H1 (cell line): ENCODE data around the gene TRNP1. TPM values are rescaled to one million over a fixed set of nuclear protein-coding genes. Genes with fewer than 3 reads are reported as not detected.

Experiments used
- CTCF ChIA-PET: fragments of 300-600 bp; sonication (Branson Sonifier 250); formaldehyde crosslinking; loops from one replicate; lab custom pipeline; 2021; ENCODE audit not compliant: partially characterized antibody; lab: Charles Lee
- POLR2A ChIA-PET: fragments of 300-600 bp; sonication (Branson Sonifier 250); formaldehyde crosslinking; loops from one replicate; lab custom pipeline; 2021; ENCODE audit warnings: inconsistent platforms; ENCODE audit not compliant: partially characterized antibody; lab: Charles Lee
- DNase-seq, 2 experiments: peaks; one replicate each; pipeline versions ENCODE4 v3.0.0 to v3.0.0-alpha.2; 2010 to 2022; ENCODE audit warnings: low spot score in 2 of 2, low read depth in 1 of 2, mixed read lengths in 1 of 2
- FAIRE-seq: peaks from 2 replicates; lab custom pipeline; 2011; peaks lifted over from hg19 to GRCh38; lab: Jason Lieb, UNC
- H2AFZ ChIP-seq: 2 replicates; pipeline ENCODE4 v1.8.1; 2012; ENCODE audit warnings: low read length, inconsistent platforms
- H2AK5ac ChIP-seq: 2 replicates; pipeline ENCODE4 v1.6.1; 2013; ENCODE audit warnings: low read depth, low read length
- H2BK120ac ChIP-seq: replicated peaks from 2 replicates; pipeline ENCODE3; 2013; ENCODE audit warnings: low read depth, low read length, inconsistent platforms
- H2BK12ac ChIP-seq: 2 replicates; pipeline ENCODE4 v1.6.1; 2013; ENCODE audit warnings: low read depth, low read length
- H2BK15ac ChIP-seq: 2 replicates; pipeline ENCODE4 v1.6.1; 2013; ENCODE audit warnings: low read length
- H2BK20ac ChIP-seq: 2 replicates; pipeline ENCODE4 v1.6.1; 2013; ENCODE audit warnings: low read length
- H2BK5ac ChIP-seq: 2 replicates; pipeline ENCODE4 v1.6.1; 2013; ENCODE audit warnings: low read depth, low read length
- H3K14ac ChIP-seq: 2 replicates; pipeline ENCODE4 v1.6.1; 2013; ENCODE audit warnings: inconsistent platforms; ENCODE audit not compliant: insufficient read length
- H3K18ac ChIP-seq: 2 replicates; pipeline ENCODE4 v1.6.1; 2013; ENCODE audit warnings: low read length; ENCODE audit errors: extremely low read depth
- H3K23ac ChIP-seq: 2 replicates; pipeline ENCODE4 v1.6.1; 2013; ENCODE audit warnings: inconsistent platforms; ENCODE audit not compliant: insufficient read length
- H3K23me2 ChIP-seq: 2 replicates; pipeline ENCODE4 v1.6.1; 2013; ENCODE audit warnings: low read depth, low read length
- H3K27ac ChIP-seq: 2 replicates; pipeline ENCODE4 v1.6.1; 2011; ENCODE audit warnings: low read depth, low read length, inconsistent platforms
- H3K27me3 ChIP-seq, 4 experiments: replicated peaks in 1 of 4; 1 replicate in 1 of 4; 2 replicates in 3 of 4; pipeline versions ENCODE4 v1.6.1 to v1.8.1; 2011 to 2013; ENCODE audit warnings: low read length in 3 of 4, mild to moderate bottlenecking in 3 of 4, inconsistent platforms in 2 of 4, mixed read lengths in 2 of 4, moderate library complexity in 1 of 4; ENCODE audit not compliant: control insufficient read depth in 3 of 4, insufficient read depth in 3 of 4; ENCODE audit errors: extremely low read depth in 1 of 4
- H3K36me3 ChIP-seq, 4 experiments: 2 replicates each; pipeline versions ENCODE4 v1.6.1 to v1.8.1; 2011 to 2013; ENCODE audit warnings: mild to moderate bottlenecking in 4 of 4, low read length in 3 of 4, moderate library complexity in 2 of 4, control low read depth in 1 of 4, inconsistent platforms in 1 of 4; ENCODE audit not compliant: insufficient read depth in 4 of 4, control insufficient read depth in 2 of 4
- H3K4ac ChIP-seq: replicated peaks from 2 replicates; pipeline ENCODE3; 2013; ENCODE audit warnings: low read length, low read depth, mixed read lengths, inconsistent platforms; ENCODE audit not compliant: insufficient read length
- H3K4me1 ChIP-seq, 4 experiments: replicated peaks in 1 of 4; 1 replicate in 1 of 4; 2 replicates in 3 of 4; pipeline versions ENCODE4 v1.6.1 to v1.8.1; 2011 to 2013; ENCODE audit warnings: low read length in 3 of 4, inconsistent platforms in 2 of 4, mixed read lengths in 1 of 4; ENCODE audit not compliant: insufficient read depth in 4 of 4, control insufficient read depth in 3 of 4
- H3K4me2 ChIP-seq, 2 experiments: 2 replicates each; pipeline versions ENCODE4 v1.6.1 to v1.8.1; 2011 to 2013; ENCODE audit warnings: low read depth in 2 of 2, low read length in 2 of 2, control low read depth in 1 of 2, inconsistent platforms in 1 of 2, mild to moderate bottlenecking in 1 of 2; ENCODE audit not compliant: insufficient read depth in 1 of 2
- H3K4me3 ChIP-seq, 4 experiments: fragments of 200-600, 300-600 bp in 1 of 4; sonication (generic), shearing (Covaris generic), sonication (Bioruptor Twin) in 1 of 4; 2 replicates each; pipeline versions ENCODE4 v1.5.1 to v1.8.1; 2011 to 2016; ENCODE audit warnings: low read length in 4 of 4, low read depth in 3 of 4, control low read depth in 2 of 4, inconsistent platforms in 2 of 4, mild to moderate bottlenecking in 2 of 4, mixed read lengths in 1 of 4, moderate library complexity in 1 of 4; ENCODE audit not compliant: insufficient read depth in 2 of 4; ENCODE audit errors: extremely low read depth in 1 of 4
- H3K56ac ChIP-seq: replicated peaks from 2 replicates; pipeline ENCODE3; 2013; ENCODE audit warnings: low read depth, mild to moderate bottlenecking, mixed read lengths, low read length, inconsistent platforms; ENCODE audit not compliant: insufficient read length
- H3K79me1 ChIP-seq: 2 replicates; pipeline ENCODE4 v1.6.1; 2013; ENCODE audit warnings: low read depth, low read length, control low read depth
- H3K79me2 ChIP-seq, 2 experiments: 2 replicates each; pipeline versions ENCODE4 v1.6.1 to v1.8.1; 2012 to 2013; ENCODE audit warnings: low read length in 2 of 2, mild to moderate bottlenecking in 2 of 2, inconsistent platforms in 1 of 2; ENCODE audit not compliant: insufficient read depth in 2 of 2, control insufficient read depth in 1 of 2
- H3K9ac ChIP-seq, 4 experiments: replicated peaks in 1 of 4; 1 replicate in 1 of 4; 2 replicates in 3 of 4; pipeline versions ENCODE4 v1.6.1 to v1.8.1; 2011 to 2013; ENCODE audit warnings: low read depth in 3 of 4, low read length in 3 of 4, control low read depth in 2 of 4, mild to moderate bottlenecking in 2 of 4, moderate library complexity in 2 of 4, inconsistent platforms in 1 of 4; ENCODE audit errors: extremely low read depth in 1 of 4
- H3K9me3 ChIP-seq, 2 experiments: 2 replicates each; pipeline versions ENCODE4 v1.6.1 to v1.8.1; 2012 to 2013; ENCODE audit warnings: mild to moderate bottlenecking in 2 of 2, moderate library complexity in 2 of 2, control low read depth in 1 of 2, inconsistent platforms in 1 of 2, low read depth in 1 of 2, low read length in 1 of 2, mixed read lengths in 1 of 2; ENCODE audit not compliant: insufficient read depth in 2 of 2
- H4K20me1 ChIP-seq, 2 experiments: replicated peaks in 1 of 2; 2 replicates each; pipeline versions ENCODE3 to v1.8.1; 2011 to 2013; ENCODE audit warnings: inconsistent platforms in 2 of 2, low read length in 2 of 2, mild to moderate bottlenecking in 1 of 2; ENCODE audit not compliant: insufficient read depth in 2 of 2, control insufficient read depth in 1 of 2
- H4K5ac ChIP-seq: 2 replicates; pipeline ENCODE4 v1.6.1; 2013; ENCODE audit warnings: low read length, low read depth, mixed read lengths, inconsistent platforms; ENCODE audit not compliant: insufficient read length
- H4K8ac ChIP-seq: 2 replicates; pipeline ENCODE4 v1.8.0; 2013; ENCODE audit warnings: mild to moderate bottlenecking, moderate library complexity, low read length, inconsistent platforms; ENCODE audit not compliant: insufficient read depth; ENCODE audit errors: extremely low read depth
- H4K91ac ChIP-seq: replicated peaks from 2 replicates; pipeline ENCODE3; 2013; ENCODE audit warnings: low read length, mixed read lengths, inconsistent platforms; ENCODE audit not compliant: insufficient read length
- CREB1 ChIP-seq: IDR thresholded peaks from 2 replicates; pipeline ENCODE4 v1.6.1; 2012; ENCODE audit warnings: inconsistent platforms
- CTBP2 ChIP-seq: IDR thresholded peaks from 2 replicates; pipeline ENCODE4 v1.7.0; 2011; ENCODE audit warnings: borderline replicate concordance, mild to moderate bottlenecking, moderate library complexity, mixed read lengths, low read length; ENCODE audit not compliant: insufficient read depth, insufficient read length
- JUN ChIP-seq: IDR thresholded peaks from 2 replicates; pipeline ENCODE4 v1.6.1; 2011; ENCODE audit warnings: low read depth, mild to moderate bottlenecking, improper control_type of control experiment, low read length
- KDM1A ChIP-seq: fragments of 200-600, 300-600 bp; sonication (generic); IDR thresholded peaks from 2 replicates; pipeline ENCODE4 v1.7.1; 2016; ENCODE audit warnings: mild to moderate bottlenecking, low read length, borderline replicate concordance
- NANOG ChIP-seq: IDR thresholded peaks from 2 replicates; pipeline ENCODE4 v1.6.1; 2011; ENCODE audit warnings: low read length, low read depth, mild to moderate bottlenecking, inconsistent platforms; ENCODE audit not compliant: insufficient read depth, poor library complexity, severe bottlenecking
- POLR2AphosphoS5 ChIP-seq: IDR thresholded peaks from 2 replicates; pipeline ENCODE4 v1.6.1; 2011; ENCODE audit warnings: low read depth, low read length
- RBBP5 ChIP-seq: IDR thresholded peaks from 2 replicates; pipeline ENCODE4 v1.7.1; 2012; ENCODE audit warnings: low read depth, mild to moderate bottlenecking, inconsistent platforms, low read length, moderate library complexity, borderline replicate concordance
- SIX5 ChIP-seq: IDR thresholded peaks from 2 replicates; pipeline ENCODE4 v1.6.1; 2011; ENCODE audit warnings: mild to moderate bottlenecking, low read depth, low read length
- WGBS, 2 experiments: shearing (Covaris generic) in 1 of 2; methylation state at CpG; one replicate each; pipeline versions ENCODE4 v1.1.6 to v1.1.7; 2013 to 2015; ENCODE audit warnings: low lambda C conversion rate in 2 of 2, mixed read lengths in 2 of 2, inconsistent platforms in 1 of 2, low coverage in 1 of 2, missing lambda C conversion rate in 1 of 2; ENCODE audit not compliant: insufficient replicate concordance in 2 of 2, insufficient coverage in 1 of 2, insufficient read length in 1 of 2; ENCODE audit errors: extremely low coverage in 1 of 2, missing lambda C conversion rate in 1 of 2; 5-methylcytosine and 5-hydroxymethylcytosine counted together
- polyA plus RNA-seq, 7 experiments: library from polyadenylated mRNA; depleted of rRNA in 3 of 7; stranded (reverse) in 5 of 7; unstranded in 2 of 7; fragments of >200 nt in 5 of 7; fragments of 200-250 nt in 2 of 7; gene quantifications; 1 replicate in 5 of 7; 2 replicates in 1 of 7; 4 replicates in 1 of 7; pipeline versions ENCODE4 v1.2.1 to v1.2.3, GENCODE V29; 2011 to 2013; ENCODE audit warnings: missing spikeins in 2 of 7, mixed read lengths in 2 of 7
- total RNA-seq: library from RNA; stranded (reverse); fragmentation: NEBNext Ultra II Directional; extraction: Animal tissue kit (Norgen Biotek cat#: 25700); gene quantifications from 2 replicates; pipeline ENCODE4 v1.2.1, GENCODE V29; 2021
- TF ChIP-seq, protein P1 (sequence below), 3 experiments: IDR thresholded peaks; 1 replicate in 2 of 3; 2 replicates in 1 of 3; pipeline versions ENCODE4 v1.5.1 to v1.6.1; 2011; ENCODE audit warnings: low read length in 3 of 3, mild to moderate bottlenecking in 3 of 3, inconsistent platforms in 2 of 3, low read depth in 1 of 3, moderate library complexity in 1 of 3; ENCODE audit not compliant: insufficient read depth in 1 of 3; ENCODE audit errors: control extremely low read depth in 1 of 3
- TF ChIP-seq, protein P2 (sequence below): IDR thresholded peaks from 2 replicates; pipeline ENCODE4 v1.6.1; 2011; ENCODE audit warnings: low read length, improper control_type of control experiment

Gene TRNP1
- total and polyA plus RNA-seq, 2 of the 8 experiments (the other 6 are each of a cell fraction or from before 2014, with no cell fraction given) = 51.7 to 102 TPM

DNA sequence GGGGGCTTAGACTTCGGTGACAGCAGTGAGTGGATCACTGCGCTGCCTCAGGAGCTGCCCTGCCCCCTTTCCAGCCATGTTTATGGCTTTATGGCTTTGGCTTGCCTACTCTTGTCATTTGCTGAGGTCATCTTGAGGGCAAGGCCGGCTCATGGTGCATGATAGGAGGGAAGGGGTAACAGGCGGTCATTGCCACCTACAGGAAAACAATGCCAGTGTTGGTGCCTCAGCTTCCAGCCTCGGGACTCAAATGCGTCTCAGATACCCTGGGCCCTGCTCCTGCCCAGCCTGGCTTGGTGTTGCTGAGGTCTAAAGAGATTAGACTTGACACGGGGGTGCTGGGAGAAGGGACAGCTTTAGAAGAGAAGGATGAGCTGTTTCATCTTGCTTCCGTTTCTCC, 47.8 kb upstream of the TRNP1 start:
- FAIRE-seq = no peak
- H2AK5ac ChIP-seq = no peak overlapping the region
- no peak overlapping the region for H2BK20ac ChIP-seq
- H4K8ac ChIP-seq = peak overlapping the region; percentile 71; the same call in 1 of the 2 replicates
- no peak overlapping the region for H3K56ac ChIP-seq
- DNase-seq = no peak
- H3K79me2 ChIP-seq = no peaks in the 10 kb centered on the region
- H4K91ac ChIP-seq = no peak overlapping the region
- H3K14ac ChIP-seq = no peak overlapping the region
- no peak overlapping the region for H2BK120ac ChIP-seq
- H4K5ac ChIP-seq = no peak overlapping the region
- peaks cover 19 to 62% (median 42%) of the 10 kb centered on the region in 4 experiments for H3K36me3 ChIP-seq
- no peak overlapping the region for H3K4me2 ChIP-seq
- H3K18ac ChIP-seq = no peak overlapping the region
- no peak overlapping the region for H3K23ac ChIP-seq
- no peaks in the 10 kb centered on the region for H3K27me3 ChIP-seq
- POLR2A ChIA-PET = interaction anchor here (0.8 to 1.5 kb wide), 6 partner anchors 9 to 61 kb away, joined by 3 to 6 read pairs (median 4); partner anchors contain the start of genes KDF1 and NUDC
- peaks cover 3 to 6% of the 10 kb centered on the region in 2 experiments for H4K20me1 ChIP-seq
- H2BK12ac ChIP-seq = no peak overlapping the region
- H3K4me1 ChIP-seq = no peaks in the 10 kb centered on the region
- H3K4me3 ChIP-seq = no peak overlapping the region
- H3K9me3 ChIP-seq = no peaks in the 10 kb centered on the region
- no peak overlapping the region for H2AFZ ChIP-seq
- no peak overlapping the region for H2BK5ac ChIP-seq
- H2BK15ac ChIP-seq = no peak overlapping the region
- H3K4ac ChIP-seq = no peak overlapping the region
- CTCF ChIA-PET = interaction anchor here (1.4 kb wide), 1 partner anchor 23 kb away, joined by 3 read pairs; no protein-coding TSS in a partner anchor
- 92% methylated on average over 8 of the region's 8 CpGs; no CpG with 5 or more reads in 1 of the 2 experiments for WGBS, 2 experiments
- H3K23me2 ChIP-seq = no peaks in the 10 kb centered on the region
- no peak overlapping the region for H3K27ac ChIP-seq
- no peaks in the 10 kb centered on the region for H3K79me1 ChIP-seq
- H3K9ac ChIP-seq = no peak overlapping the region
- TF ChIP-seq JUN (no peak), SIX5 (no peak), POLR2AphosphoS5 (no peak), NANOG (no peak), CREB1 (no peak), KDM1A (no peak), RBBP5 (no peak), CTBP2 (no peak)
- TF ChIP-seq, protein P1, sequence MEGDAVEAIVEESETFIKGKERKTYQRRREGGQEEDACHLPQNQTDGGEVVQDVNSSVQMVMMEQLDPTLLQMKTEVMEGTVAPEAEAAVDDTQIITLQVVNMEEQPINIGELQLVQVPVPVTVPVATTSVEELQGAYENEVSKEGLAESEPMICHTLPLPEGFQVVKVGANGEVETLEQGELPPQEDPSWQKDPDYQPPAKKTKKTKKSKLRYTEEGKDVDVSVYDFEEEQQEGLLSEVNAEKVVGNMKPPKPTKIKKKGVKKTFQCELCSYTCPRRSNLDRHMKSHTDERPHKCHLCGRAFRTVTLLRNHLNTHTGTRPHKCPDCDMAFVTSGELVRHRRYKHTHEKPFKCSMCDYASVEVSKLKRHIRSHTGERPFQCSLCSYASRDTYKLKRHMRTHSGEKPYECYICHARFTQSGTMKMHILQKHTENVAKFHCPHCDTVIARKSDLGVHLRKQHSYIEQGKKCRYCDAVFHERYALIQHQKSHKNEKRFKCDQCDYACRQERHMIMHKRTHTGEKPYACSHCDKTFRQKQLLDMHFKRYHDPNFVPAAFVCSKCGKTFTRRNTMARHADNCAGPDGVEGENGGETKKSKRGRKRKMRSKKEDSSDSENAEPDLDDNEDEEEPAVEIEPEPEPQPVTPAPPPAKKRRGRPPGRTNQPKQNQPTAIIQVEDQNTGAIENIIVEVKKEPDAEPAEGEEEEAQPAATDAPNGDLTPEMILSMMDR (IDR thresholded peaks at IDR 0.05; ENCODE audit: control extremely low read depth in 1 of 3, insufficient read depth in 1 of 3, low read depth in 1 of 3, low read length in 3 of 3) = no peak
- TF ChIP-seq, protein P2, sequence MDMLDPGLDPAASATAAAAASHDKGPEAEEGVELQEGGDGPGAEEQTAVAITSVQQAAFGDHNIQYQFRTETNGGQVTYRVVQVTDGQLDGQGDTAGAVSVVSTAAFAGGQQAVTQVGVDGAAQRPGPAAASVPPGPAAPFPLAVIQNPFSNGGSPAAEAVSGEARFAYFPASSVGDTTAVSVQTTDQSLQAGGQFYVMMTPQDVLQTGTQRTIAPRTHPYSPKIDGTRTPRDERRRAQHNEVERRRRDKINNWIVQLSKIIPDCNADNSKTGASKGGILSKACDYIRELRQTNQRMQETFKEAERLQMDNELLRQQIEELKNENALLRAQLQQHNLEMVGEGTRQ = no peak
